Activated CD8-positive, alpha-beta memory T cell treated with anti-CD3 and anti-CD28 coated beads for 1 hour (primary cell): ENCODE data around the gene TSGA10IP.

ENCODE experiments used
- DNase-seq, 2 donors: peaks; one replicate each; pipeline ENCODE4 v3.0.0-alpha.2; 2020; ENCODE audit warnings: low read depth in 1 of 2; ENCODE audit errors: extremely low read depth in 1 of 2

TSGA10IP gene

GRCh38 chr11:66003291-66003690, 58.0 kb downstream of the TSGA10IP start:
- DNase-seq: no peak

- DNase-seq: no peak
These were observed 58.9 kb downstream of the TSGA10IP start for GRCh38 chr11:66004186-66004585.

GRCh38 chr11:66006134-66006890, 61.0 kb downstream of the TSGA10IP start:
- DNase-seq: no peak

GRCh38 chr11:66006891-66007176, 61.6 kb downstream of the TSGA10IP start:
- DNase-seq: no peak

GRCh38 chr11:66007201-66007634, 61.9 kb downstream of the TSGA10IP start:
- no peak for DNase-seq

- DNase-seq: no peak
These were observed 62.8 kb downstream of the TSGA10IP start for GRCh38 chr11:66008095-66008467.

- DNase-seq: no peak
These were observed 63.3 kb downstream of the TSGA10IP start for GRCh38 chr11:66008468-66009101.
